Brain microvascular endothelial cell (primary cell): ENCODE data around the gene LZTR1.
A peak's percentile ranks its signal among the peaks of the same experiment; 100 is the strongest.

Experiments
- DNase-seq: peaks from one replicate; pipeline ENCODE4 v3.0.0-alpha.2; 2020
- H3K27ac ChIP-seq: fragments of 250-450 bp; sonication (Bioruptor Pico); 2 replicates; pipeline ENCODE4 v1.5.1; 2020; ENCODE audit warnings: mild to moderate bottlenecking, moderate library complexity
- H3K27me3 ChIP-seq: fragments of 250-450 bp; sonication (Bioruptor Pico); replicated peaks from 2 replicates; pipeline ENCODE4 v1.5.1; 2020; ENCODE audit warnings: mild to moderate bottlenecking
- H3K36me3 ChIP-seq: fragments of 250-450 bp; sonication (Bioruptor Pico); replicated peaks from 2 replicates; pipeline ENCODE4 v1.5.1; 2020; ENCODE audit warnings: mild to moderate bottlenecking
- H3K4me3 ChIP-seq: 2 replicates; pipeline ENCODE4 v1.5.1; 2011; ENCODE audit warnings: low read depth, mild to moderate bottlenecking, control low read depth, low read length, moderate library complexity
- CTCF ChIP-seq: IDR thresholded peaks from 2 replicates; pipeline ENCODE4 v1.5.1; 2011; ENCODE audit warnings: low read depth, mild to moderate bottlenecking, moderate library complexity, low read length, control low read depth, inconsistent platforms; ENCODE audit errors: missing control alignments
- in situ Hi-C: cut with HindIII; loops from 2 replicates; pipeline ENCODE4 v1.10.0; 2017; ENCODE audit warnings: low sequenced_read_pairs, low pct_ligation_motif_present

LZTR1 gene

GRCh38 chr22:21009638-21010425 is 27.7 kb downstream of the LZTR1 start:
- no peak overlapping the region for H3K27ac ChIP-seq
- H3K4me3 ChIP-seq, result no peak overlapping the region
- peak; percentile 20 for DNase-seq
- H3K36me3 ChIP-seq, result no peaks in the 10 kb centered on the region
- no peaks in the 10 kb centered on the region for H3K27me3 ChIP-seq
- in situ Hi-C loops, result no loop called here
- no peak for TF ChIP-seq CTCF

GRCh38 chr22:21010426-21011113 is 28.5 kb downstream of the LZTR1 start:
- no peak overlapping the region for H3K4me3 ChIP-seq
- DNase-seq, result no peak
- no peak for TF ChIP-seq CTCF
- H3K36me3 ChIP-seq, result no peaks in the 10 kb centered on the region
- in situ Hi-C loops, result no loop called here
- no peaks in the 10 kb centered on the region for H3K27me3 ChIP-seq
- no peak overlapping the region for H3K27ac ChIP-seq

GRCh38 chr22:21012446-21013407 is 30.6 kb downstream of the LZTR1 start:
- no peaks in the 10 kb centered on the region for H3K36me3 ChIP-seq
- in situ Hi-C loops, result no loop called here
- TF ChIP-seq CTCF, result no peak
- no peak for DNase-seq
- H3K27ac ChIP-seq, result no peak overlapping the region
- no peaks in the 10 kb centered on the region for H3K27me3 ChIP-seq
- no peak overlapping the region for H3K4me3 ChIP-seq

DNA sequence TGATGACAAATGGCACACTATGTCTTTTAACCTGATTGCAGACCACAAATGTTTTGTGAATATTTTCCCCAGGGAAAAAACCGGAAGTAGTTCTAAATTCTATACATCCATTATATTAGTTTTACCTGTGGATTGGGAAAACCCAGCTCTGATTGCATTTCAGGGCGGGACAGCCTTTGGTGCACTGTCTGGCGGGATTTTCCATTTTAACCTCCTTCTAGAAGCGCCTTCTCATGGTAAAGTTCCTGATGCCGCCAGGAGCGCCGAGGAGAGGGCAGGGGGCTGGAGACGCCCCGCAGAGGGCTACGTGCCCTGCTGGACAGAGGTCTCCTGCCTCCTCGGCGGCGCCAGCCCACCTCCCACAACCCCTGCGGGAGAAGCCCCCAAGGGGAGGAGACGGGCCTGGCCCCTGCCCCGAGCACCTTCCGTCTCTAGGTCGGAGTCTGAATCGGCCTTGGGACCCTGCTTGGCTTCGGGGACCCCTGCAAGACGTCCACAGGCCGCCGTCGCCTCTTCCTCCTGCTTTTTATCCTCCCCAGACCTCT is 31.6 kb downstream of the LZTR1 start:
- Histone ChIP-seq H3K27ac (no peak overlapping the region), H3K4me3 (peak overlapping the region; percentile 64)

More for the DNA sequence above, 31.6 kb downstream of the LZTR1 start:
- DNase-seq, result no peak
- no peaks in the 10 kb centered on the region for H3K36me3 ChIP-seq
- no peak for TF ChIP-seq CTCF
- no peaks in the 10 kb centered on the region for H3K27me3 ChIP-seq
- in situ Hi-C loops, result no loop called here
